Measurements from ENCODE around the gene FBLN2.

The FBLN2 gene

DNA sequence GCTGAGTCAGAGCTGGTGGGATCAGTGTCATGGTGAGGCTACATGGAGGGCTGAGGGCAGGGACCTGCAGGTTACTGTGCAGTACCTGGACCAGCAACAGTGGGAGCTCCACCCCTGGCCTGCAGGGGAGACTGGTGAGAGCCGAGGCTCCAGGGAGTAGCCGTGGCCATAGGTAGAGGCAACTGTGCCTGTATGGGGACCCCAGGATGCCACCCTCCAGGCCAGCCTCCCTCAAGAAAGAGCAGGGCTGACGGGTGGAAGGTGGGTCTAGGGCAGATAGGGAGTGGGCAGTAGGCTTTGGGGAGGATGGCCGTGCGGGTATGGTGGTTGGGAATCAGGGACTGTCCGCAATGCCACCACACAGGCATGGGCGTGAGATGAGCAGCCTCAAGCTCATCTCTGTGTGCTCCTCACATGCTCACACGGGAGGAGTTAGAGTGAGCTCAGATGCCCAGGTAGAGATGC is 35.5 kb downstream of the FBLN2 start:
- DNase-seq, result no peak

DNA sequence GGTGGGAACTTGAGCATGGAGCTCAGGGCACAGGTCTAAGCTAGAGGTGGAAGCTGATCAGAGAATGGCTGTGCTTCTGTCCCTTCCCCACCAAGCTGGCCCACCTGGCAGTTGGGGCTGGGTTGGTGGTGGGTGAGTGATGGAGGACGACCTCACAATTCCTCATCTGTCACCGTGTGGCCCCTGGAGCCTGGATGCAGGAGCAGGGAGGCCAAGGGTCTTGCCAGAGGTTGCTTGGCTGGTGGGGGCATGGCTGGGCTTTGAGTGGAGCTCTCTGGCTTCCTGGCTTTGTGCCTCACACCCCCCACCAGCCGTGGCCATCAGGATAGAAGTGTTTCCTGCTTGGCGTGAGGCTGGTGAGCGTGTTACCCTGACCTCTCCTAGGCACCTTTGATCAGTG is 36.0 kb downstream of the FBLN2 start:
- no peak for DNase-seq

DNA sequence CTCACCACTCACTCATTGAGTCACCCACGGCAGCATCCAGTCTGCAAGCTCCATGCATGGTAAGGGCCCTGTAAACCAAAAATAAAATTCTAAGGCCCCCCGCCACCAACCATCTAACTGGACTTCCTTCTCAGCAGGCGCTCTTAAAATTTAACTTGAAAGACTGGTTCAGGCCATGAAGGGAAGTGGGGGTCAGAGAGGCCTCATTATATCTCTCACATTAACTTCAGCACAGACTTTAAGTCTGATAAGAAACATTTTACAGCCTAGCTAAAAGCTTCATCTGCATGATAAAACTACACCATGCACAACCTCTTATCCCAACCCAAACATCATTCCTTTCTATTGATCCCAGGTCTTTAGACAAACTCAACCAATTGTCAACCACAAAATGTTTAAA is 38.5 kb downstream of the FBLN2 start:
- DNase-seq, result no peak

DNA sequence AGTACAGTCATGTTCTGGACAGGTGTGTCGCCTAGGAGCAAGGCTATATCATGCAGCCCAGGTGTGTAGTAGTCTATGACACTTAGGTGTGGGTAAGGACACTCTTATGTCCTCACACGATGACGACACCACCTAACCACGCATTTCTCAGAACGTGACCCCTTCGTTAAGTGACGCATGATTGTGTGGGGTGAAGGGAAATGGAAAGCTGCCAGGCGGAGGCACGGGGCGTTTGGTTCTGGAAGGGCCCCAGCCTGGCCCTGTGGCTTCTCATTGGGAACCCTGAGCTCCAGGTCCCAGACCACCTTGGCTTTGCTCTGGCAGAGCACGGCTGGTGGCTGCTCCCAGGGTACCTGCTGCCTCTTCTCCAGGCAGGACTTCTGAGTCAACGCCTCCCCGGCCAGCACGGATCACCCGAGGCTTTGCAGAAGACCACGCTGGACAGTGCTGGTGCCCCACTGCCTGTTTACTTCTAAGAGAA is 39.3 kb downstream of the FBLN2 start:
- no peak for DNase-seq

DNA sequence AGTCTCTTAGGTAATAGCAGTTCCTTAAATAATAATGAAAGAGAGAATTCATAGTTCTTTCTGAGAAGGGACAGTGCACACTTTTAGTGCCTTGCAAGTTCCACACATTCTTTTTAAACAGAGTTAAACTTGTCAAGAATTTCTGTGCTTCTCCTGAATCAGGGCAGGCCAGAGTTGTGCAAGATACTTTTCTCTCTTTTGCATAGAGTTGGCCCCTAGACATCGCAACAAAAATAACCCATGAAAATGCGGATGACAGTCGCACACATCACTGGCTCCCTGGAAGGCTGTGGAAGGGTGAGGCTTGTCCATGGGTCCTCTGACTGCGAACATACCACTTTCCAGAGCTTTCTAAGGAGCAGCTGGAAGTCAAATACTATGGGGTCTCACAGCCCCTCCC is 40.1 kb downstream of the FBLN2 start:
- DNase-seq, result no peak

DNA sequence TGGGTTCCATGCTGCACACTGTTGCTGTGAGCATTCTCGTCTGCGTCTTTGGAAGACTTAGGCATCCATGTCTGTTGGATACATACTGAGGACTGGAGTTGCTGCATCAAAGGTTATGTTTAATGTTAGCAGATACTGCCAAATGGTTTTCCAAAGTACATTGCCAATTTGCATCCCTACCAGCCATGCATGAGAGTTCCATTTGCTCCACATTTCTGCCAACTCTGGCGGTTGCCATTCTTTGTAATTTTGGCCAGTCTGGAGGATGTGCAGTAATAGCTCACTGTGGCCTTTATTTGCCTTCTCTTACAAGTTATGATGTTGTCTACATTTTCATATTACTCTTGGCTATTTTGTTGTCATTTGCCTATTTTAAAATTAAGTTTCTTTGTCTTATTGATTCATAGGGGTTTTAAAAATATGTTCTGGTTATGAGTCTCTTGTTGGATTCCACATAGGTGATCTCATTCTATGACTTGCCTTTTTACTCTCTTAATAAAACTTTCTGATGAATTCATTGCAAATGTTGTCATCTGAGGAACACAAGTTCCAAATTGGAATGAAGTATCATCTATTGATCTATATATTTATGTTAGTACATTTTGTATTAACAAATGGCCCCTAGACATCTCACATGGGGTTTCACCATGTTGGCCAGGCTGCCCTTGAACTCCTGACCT is 42.1 kb downstream of the FBLN2 start:
- DNase-seq, result no peak

DNA sequence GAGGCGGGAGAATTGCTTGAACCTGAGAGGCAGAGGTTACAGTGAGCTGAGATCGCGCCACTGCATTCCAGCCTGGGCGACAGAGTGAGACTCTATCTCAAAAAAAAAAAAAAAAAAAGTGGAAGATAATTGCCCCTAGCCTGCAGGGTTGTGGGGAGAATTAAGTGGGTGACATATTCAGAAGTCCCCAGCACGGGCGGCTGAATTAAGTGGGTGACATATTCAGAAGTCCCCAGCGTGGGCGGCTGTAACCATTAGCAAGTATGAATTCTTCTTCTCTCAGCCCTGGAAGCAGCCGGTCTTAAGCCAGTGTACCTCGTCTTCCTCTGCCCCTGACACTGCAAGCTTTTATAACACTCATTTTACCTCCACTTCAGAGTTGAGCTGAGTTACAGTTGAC is 44.7 kb downstream of the FBLN2 start:
- no peak for DNase-seq

DNA sequence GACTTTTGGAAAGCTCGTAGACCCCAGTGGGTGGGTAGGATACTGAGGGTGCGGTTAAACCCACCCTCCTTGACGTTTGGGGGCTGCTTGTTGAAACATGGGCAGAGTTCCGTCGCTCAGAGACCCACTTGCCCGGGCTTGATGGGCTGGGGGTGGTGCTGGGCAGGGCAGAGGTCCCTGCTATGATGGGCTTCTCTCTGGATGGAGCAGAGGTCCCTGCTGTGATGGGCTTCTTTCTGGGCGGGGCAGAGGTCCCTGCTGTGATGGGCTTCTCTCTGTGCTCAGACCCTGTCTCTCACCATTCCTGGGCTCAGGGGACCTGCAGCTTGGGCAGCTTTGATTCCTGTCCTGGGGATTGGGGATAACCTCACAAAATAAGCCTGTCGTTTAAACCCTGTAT is 45.2 kb downstream of the FBLN2 start:
- DNase-seq, result no peak

DNA sequence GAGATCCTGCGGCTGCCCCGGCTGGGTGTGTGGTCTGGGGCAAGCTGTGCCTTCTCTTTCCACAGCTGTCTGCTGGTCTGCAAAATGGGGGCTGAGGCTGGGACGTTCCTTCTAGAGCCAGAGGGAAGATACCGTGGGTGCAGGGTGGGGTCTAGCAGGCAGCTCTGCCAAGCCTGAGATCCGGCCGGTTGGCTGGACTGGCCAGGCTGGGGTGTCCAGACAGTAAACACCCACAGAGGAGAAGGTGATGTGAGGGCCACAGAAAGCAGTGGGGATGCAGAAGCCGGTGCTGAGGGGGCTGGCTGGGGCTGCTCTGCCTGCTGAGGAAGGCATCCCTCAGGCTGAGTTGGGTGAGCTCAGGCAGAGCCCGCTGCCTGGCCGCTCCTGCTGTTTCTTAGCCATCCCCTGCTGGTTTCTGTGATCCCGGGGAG is 46.1 kb downstream of the FBLN2 start:
- no peak for DNase-seq

DNA sequence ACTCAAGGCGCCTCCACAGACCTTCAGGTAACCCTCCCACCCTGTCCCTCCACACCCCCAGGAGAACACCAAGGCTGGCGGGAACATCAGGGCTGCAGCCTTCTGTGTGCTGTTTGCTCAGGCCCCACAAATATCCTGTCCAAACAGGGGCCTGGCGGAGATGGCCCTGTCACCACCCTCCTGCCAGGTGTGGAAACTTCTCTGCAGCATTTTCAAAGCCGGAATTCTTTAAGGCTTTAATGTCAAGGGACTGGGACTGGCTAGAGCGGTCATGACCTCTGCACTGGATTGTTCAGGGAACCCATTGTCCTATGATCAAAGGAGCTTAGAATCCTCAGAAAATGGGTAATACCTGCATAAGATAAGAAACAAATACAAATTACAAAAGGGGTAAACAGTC is 46.6 kb downstream of the FBLN2 start:
- no peak for DNase-seq

DNA sequence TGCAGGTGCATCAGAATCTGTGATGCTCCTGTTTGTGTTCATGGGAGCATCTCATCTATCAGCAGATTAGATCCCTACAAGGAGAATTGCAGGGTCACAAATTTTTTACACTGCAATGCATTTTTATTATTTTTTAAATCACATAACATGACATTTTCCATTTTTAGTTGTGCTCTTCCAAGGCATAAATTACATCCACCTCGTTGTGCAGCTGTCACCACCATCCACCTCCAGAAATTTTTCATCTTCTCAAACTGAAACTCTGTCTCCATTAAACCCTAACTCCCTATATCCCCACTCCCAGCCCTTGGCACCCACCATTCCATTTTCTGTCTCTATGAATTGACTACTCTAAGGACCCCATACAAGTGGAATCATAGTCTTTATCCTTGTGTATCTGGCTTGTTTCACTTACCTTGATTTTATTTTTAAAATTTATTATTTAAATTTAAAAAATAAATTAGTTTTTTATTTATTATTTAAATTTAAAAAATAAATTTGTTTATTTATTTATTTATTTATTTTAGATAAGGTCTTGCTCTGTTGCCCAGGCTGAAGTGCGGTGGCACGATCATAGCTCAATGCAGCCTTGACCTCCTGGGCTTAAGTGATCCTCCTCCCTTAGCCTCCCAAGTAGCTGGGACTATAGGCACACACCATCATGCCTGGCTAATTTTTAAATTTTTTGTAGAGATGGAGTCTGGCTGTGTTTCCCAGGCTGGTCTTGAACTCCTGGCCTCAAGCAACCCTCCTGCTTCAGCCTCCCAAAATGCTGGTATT is 47.7 kb downstream of the FBLN2 start:
- DNase-seq, result no peak

DNA sequence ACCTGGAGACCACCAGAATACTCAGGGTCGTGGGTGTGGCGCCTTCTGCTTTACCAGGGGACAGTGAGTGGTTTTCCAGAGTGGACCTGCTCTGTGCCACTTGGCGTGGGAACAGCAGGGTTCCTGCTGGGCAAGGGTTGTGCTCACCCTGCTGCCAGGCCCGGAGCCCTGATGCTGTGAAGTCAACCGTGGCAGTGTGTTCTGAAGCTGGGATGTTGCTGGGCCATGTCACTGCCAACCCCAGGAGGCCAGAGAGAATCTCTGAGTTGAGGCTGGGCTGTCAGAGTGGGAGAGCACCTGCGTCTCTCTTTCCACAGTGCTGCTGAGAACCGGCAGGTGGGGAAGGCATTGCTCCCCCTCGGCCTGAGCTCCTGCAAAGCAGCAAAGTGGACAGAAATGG is 48.7 kb downstream of the FBLN2 start:
- no peak for DNase-seq

DNA sequence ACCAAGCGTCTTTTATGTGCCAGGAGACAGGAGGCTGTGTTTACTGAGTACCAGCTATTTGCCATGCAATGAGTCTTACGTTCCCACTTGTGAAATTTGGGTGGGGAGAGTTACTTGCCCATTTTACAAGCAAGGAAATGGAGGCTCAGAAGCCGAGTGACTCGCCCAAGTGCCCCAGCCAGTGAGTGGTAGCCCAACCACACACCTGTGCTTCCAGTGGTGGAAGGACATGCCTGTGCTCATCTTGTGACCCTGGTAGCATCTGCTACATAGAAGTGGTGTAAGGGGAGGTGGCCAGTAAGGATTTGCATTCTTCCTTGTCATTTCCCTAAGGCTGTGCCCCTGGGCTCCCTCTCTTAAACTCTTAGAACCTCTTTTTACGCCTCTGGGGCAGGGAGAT is 49.3 kb downstream of the FBLN2 start:
- DNase-seq, result no peak

DNA sequence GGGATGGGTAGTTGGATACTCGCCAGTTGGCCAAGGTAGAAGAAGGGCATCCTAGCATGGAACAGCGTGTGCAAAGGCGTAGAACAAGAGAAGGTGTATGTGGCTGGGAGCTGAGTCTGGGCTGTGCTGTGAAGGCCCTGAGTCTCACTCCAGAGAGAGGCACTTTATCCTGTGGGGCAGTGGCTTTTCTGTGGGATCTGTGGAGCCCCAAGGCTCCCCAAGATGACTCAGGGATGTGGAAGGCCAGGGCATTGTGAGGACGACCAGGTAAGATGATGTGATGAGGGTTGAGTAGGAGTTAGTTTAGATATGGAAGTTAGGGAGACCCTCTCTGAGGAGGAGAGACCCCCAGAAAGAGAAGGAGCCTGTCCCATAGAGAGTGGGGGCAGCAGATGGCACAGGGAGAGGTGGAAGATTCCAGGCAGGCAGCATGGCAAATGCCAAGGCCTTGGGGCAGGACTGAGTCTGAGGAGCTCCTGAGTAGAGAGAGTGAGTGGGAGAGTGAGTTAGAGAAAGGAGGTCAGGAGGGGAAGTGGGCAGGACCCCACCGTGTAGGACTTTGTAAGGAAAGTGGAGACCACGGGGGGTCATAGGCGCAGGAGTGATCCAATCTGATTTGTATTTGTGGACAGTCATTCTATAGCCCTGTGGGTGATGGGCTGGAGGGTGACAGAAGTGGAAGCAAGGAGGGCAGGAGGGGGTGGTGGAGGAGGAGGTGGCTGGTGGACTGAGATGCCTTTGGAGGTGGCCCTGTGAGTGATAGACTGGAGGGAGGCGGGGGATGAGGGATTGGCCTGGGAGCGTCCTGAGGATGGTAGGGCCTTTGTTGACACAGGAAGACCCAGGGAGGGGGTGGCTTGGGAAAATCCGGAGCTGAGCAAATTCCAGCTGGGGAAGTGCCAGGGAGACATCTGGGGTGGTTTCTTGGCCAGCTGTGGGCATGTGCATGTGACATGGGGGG is 50.3 kb downstream of the FBLN2 start:
- no peak for DNase-seq

DNA sequence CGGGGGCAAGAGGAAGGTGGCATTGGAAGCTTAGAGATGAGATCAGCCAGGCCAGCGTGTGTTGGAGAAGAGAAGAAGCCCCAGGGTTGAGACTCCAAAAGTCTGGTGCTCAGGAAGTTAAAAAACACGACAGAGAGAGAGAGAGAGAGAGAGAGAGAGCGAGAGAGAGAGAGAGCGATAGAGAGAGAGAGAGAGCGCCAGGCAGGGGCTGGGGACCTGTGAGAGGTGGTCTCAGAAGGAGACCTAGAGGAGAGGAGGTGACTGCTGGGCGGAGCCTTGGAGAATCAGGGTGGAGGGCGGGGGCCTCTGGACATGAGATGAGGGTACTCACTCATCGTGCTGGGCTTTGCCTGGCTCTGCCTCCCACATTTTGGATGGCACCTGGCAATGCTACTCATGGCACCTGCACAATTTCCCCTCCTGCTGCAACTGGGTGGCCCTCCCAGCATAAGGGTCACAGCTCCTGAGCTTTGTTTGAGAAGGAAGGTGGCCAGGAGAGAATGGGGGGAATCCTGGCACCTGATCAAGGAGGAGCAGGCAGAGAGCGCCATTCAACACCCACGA is 51.0 kb downstream of the FBLN2 start:
- DNase-seq, result no peak

DNA sequence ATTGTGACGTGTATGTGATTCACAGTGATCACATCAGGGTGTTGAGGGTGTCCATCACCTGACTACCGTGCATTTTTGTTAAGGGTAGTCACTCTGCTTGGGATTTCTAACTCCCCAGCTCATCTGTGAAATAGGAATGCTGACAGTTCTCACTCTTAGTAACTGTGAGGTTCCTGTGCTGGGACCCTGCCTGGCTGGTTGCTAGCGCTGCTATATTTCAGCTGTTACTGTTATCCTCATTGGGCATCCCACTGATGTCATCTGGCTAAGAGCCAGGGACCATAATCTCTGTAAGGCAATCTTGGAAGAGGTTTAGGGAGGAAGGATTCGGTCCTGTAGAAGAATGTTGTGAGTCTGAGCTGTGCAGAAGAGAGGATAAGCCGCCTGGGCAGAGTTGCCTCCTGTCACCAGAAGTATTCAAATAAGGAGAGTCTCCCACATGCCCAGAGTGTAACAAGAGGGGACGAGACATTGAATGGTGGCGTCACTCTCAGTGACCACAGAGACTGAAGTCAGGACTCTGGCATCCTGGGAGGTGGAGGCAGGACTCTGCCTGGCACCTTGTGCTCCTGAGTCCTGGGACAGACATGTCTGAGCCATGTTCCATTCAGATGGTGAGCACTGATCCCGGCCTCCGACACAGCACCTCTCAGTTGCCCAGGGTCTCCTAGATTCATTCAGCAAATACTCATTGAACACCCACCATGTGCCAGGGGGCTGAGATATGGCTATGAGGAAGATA is 52.2 kb downstream of the FBLN2 start:
- DNase-seq, result no peak

DNA sequence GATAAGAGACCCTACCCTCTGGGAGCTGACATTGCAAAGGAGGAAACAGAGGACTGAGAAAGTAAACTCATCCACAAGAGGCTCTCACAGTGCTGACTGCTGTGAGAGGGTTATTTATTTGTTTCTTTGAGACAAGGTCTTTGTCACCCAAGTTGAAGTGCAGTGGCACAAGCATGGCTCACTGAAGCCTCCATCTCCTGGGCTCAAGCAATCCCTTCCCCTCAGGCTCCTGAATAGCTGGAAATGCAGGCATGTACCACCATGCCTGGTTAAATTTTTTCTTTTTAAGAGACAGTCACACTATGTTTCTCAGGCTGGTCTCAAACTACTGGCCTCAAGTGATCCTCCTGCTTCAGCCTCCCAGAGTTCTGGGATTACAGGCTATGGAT is 52.8 kb downstream of the FBLN2 start:
- no peak for DNase-seq

DNA sequence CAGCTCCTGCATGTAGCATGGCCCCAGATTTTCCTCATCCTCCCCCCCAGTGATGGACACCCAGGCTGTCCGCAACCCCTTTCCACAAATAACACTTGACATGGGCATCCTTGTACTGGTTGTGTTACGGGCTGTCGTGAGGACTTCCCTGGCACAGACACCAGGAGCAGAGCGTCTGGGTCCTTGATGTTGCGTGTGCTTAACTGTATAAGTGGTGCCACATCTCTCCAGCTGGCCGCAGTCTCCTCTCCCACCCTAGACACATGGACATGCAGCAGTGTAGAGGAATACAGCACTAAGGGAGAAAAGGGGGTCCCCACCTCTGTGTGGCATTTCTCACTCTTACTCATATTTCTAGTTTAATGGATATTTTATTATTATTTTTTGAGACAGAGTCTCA is 56.6 kb downstream of the FBLN2 start:
- no peak for DNase-seq

DNA sequence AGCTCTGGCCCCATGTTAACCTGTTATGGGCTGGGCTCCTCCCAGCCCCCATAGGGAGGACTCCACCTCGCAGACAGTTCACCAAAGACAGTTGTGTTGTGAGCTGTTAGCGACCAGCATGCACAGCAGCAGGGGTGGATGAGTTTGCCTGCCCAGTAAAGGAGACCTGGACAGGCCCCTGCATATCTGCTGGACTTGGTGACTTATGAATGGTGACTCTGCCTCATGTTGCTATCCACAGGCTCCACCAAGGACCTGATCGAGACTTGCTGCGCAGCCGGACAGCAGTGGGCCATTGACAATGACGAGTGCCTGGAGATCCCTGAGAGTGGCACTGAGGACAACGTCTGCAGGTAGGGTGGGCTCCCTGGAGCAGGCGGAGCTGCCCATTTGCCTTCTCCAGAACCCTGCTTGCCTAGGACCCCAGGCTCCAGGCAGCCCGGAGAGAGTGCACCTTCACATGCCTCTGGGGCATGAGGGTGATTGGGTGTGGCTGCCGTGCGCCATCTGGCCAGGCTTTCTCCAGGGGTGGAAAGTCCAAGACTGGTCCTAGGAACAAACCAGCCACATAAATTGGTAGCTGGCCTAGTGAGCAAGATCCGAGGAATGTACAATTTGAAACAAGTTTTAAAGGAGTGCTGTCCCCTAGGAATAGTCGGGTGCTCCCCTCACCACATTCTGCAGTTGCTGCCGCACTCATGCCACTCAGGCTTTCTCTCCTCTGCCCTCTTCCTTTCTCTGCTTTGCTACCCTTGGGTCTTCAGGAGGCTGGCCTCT is 59.1 kb downstream of the FBLN2 start:
- no peak for DNase-seq

DNA sequence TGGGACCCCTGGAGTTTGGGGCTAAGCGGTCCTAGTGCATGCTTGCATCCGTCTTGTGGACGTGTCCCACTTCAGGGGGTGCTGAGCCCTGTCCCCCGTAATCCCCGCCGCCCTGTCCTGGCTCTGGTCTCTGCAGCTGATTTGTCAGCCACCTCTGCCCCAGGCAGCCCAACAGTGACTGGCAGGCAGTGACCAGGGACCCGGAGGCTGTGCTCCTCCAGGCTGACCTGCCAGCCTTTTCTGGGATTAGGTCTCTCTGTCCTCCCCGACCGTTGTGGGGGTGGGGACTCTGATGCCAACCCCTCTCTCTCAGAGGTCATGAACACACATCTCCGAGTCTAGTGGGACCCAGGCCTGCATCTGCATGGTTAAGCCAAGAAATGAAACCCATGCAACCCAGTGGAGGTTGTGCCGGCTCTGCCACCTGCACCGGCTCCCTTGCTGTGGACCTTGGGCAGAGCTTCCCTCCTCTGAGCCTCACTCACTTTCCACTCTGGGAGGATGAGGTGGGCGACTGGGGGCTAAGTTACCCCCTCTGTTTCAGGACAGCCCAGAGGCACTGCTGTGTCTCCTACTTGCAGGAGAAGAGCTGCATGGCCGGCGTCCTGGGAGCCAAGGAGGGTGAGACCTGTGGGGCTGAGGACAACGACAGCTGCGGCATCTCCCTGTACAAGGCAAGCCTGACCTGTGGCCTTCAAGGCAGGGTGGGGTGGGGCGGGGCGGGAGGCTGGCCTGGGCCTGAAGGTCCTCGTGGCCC is 60.2 kb downstream of the FBLN2 start:
- no peak for DNase-seq
